Type B pancreatic cell (in vitro differentiated cells): ENCODE measurements around the gene GTF2H1. TPM values are rescaled to one million over a fixed set of nuclear protein-coding genes. Genes with fewer than 3 reads are reported as not detected.
"Not testable (repeated sequence)": the region's sequence is repeated elsewhere in the genome, so short reads cannot be mapped to it uniquely, and the experiment has no call there.

Experiments
- DNase-seq: peaks from one replicate; pipeline ENCODE4 v3.0.0; 2021; ENCODE audit warnings: mixed read lengths; ENCODE audit not compliant: unreplicated experiment; ENCODE audit errors: extremely low spot score
- H3K27ac Mint-ChIP-seq: 2 replicates; pipeline ENCODE4 v1.8.0; 2021; ENCODE audit warnings: mild to moderate bottlenecking, mixed read lengths
- H3K27me3 Mint-ChIP-seq: 2 replicates; pipeline ENCODE4 v1.8.0; 2021; ENCODE audit warnings: mixed read lengths
- H3K36me3 Mint-ChIP-seq: 2 replicates; pipeline ENCODE4 v1.8.0; 2021; ENCODE audit warnings: mixed read lengths
- H3K4me1 Mint-ChIP-seq: one replicate; pipeline ENCODE4 v1.8.0; 2021; ENCODE audit warnings: mixed read lengths; ENCODE audit not compliant: unreplicated experiment
- H3K4me3 Mint-ChIP-seq: 2 replicates; pipeline ENCODE4 v1.8.0; 2021; ENCODE audit warnings: mild to moderate bottlenecking, mixed read lengths
- H3K9me3 Mint-ChIP-seq: 2 replicates; pipeline ENCODE4 v1.8.0; 2021; ENCODE audit warnings: mixed read lengths
- CTCF ChIP-seq: fragments of 200-600 bp; sonication (generic); conservative IDR thresholded peaks from 2 replicates; pipeline ENCODE4 v1.5.0; 2021; ENCODE audit warnings: antibody characterized with exemption, mild to moderate bottlenecking
- total RNA-seq: library from RNA; stranded (reverse); gene quantifications from 2 replicates; pipeline ENCODE4 v1.2.1, GENCODE V29; 2021; ENCODE audit warnings: low replicate concordance

Gene GTF2H1
- total RNA-seq, 1 donor from 2014 or later: 41.6 TPM

DNA sequence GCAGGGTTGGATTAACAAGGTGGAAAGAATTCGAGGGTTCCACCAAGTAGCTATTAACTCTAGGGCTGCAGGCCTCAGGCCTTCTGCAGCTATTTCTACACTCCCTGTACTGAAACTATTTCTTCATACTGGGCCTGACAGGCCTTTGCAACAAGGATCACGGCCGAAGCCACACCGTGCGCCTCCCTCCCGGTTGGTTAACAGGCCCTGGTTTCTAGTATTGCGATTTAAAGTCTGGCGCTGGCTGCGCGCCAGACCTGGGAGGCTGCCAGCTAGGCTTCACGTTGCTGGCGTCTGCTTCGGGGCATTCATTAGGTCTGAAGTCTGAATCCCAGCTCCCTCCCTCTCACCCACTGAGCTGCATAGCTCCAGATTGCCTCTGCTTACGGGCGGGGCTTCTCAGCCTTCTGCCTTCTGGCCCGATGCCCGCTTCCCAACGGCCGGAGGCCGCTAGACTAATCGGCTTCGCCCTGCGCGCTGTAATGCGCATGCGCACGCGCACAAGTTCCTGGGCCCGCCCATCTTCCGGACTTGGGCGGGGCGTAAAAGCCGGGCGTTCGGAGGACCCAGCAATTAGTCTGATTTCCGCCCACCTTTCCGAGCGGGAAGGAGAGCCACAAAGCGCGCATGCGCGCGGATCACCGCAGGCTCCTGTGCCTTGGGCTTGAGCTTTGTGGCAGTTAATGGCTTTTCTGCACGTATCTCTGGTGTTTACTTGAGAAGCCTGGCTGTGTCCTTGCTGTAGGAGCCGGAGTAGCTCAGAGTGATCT lies 73.6 kb downstream of the GTF2H1 start:
- Mint-ChIP-seq H3K4me3 (peak overlapping the region; percentile 95), H3K36me3 (peaks cover 12% of the 10 kb centered on the region), H3K9me3 (no peaks in the 10 kb centered on the region), H3K27me3 (no peaks in the 10 kb centered on the region), H3K4me1 (peaks cover 21% of the 10 kb centered on the region), H3K27ac (peak overlapping the region; percentile 97)
- no peak for TF ChIP-seq CTCF
- DNase-seq: peak; percentile 99

DNA sequence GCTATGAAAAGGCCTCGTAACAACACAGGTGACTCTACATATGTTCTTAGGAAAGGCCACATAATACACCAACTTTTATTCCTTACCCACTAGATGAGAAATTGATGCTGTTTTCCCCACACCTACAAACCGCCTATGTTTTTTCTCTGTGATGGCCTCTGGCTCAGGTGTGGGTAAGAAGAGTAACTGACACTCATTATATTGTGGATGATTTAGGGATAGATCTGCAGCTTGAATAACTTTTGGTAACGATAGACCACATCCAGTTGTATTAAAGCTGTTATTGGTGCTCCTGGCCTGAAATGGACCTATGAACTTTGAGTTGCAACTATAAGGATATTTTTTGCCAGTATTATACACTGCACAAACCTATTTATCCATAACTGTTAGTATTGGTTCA lies 75.6 kb downstream of the GTF2H1 start:
- peaks cover 16% of the 10 kb centered on the region for H3K36me3 Mint-ChIP-seq
- peaks cover 21% of the 10 kb centered on the region for H3K4me1 Mint-ChIP-seq
- no peak for TF ChIP-seq CTCF
- H3K27ac Mint-ChIP-seq: no peak overlapping the region
- peak overlapping the region; percentile 26 for H3K4me3 Mint-ChIP-seq
- H3K27me3 Mint-ChIP-seq: no peaks in the 10 kb centered on the region
- H3K9me3 Mint-ChIP-seq: no peaks in the 10 kb centered on the region
- no peak for DNase-seq

DNA sequence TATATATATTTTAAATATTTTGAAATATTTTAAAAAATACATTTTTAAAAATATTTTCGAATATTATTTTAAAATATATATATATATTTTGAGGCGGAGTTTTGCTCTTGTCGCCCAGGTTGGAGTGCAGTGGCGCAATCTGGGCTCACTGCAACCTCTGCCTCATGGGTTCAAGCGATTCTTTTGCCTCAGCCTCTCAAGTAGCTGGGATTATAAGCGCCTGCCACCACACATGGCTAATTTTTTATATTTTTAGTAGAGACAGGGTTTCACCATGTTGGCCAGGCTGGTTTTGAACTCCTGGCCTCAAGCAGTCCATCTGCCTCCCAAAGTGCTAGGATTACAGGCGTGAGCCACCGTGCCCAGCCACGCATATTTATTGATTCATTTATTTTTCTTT lies 78.7 kb downstream of the GTF2H1 start:
- H3K27me3 Mint-ChIP-seq, H3K4me3 Mint-ChIP-seq, DNase-seq, H3K9me3 Mint-ChIP-seq, H3K4me1 Mint-ChIP-seq, H3K27ac Mint-ChIP-seq: not testable (repeated sequence)
- peaks cover 29% of the 10 kb centered on the region for H3K36me3 Mint-ChIP-seq

- Mint-ChIP-seq H3K9me3 (no peaks in the 10 kb centered on the region), H3K36me3 (peaks cover 31% of the 10 kb centered on the region), H3K4me3 (no peak overlapping the region), H3K27ac (no peak overlapping the region), H3K27me3 (no peaks in the 10 kb centered on the region), H3K4me1 (no peaks in the 10 kb centered on the region)
- peak; percentile 18 for DNase-seq
- no peak for TF ChIP-seq CTCF
These were observed 81.7 kb downstream of the GTF2H1 start for GRCh38 chr11:18404062-18404461.

GRCh38 chr11:18407400-18407799 lies 85.0 kb downstream of the GTF2H1 start:
- H3K9me3 Mint-ChIP-seq, DNase-seq, H3K27ac Mint-ChIP-seq, H3K4me3 Mint-ChIP-seq, H3K4me1 Mint-ChIP-seq, H3K27me3 Mint-ChIP-seq: not testable (repeated sequence)
- H3K36me3 Mint-ChIP-seq: peaks cover 24% of the 10 kb centered on the region

DNA sequence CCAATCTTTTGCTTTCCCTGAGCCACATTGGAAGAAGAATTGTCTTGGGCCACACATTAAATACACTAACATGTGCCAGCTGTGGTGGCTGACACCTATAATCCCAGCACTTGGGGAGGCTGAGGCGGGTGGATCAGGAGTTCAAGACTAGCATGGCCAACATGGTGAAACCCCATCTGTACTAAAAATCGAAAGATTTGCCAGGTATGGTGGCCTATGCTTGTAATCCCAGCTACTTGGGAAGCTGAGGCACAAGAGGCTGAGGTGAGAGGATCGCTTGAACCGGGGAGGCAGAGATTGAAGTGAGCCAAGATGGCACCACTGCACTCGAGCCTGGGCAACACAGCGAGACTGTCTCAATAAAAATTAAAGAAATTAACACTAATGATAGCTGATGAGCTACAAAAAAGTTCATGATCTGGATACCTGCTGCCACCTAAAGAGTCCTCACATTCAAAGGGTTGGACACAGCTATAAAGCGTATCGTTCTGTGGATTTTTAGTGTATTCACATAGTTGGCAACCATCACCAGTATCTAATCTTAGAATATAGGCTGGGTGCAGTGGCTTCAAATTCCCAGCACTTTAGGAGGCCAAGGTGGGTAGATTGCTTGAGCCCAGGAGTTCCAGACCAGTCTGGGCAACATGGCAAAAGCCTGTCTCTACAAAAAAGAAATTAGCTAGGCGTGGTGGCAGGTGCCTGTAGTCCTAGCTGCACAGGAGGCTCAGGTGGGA lies 86.4 kb downstream of the GTF2H1 start:
- Mint-ChIP-seq H3K9me3 (peaks cover 10% of the 10 kb centered on the region), H3K27me3 (peaks cover 3% of the 10 kb centered on the region), H3K4me3 (no peak overlapping the region), H3K36me3 (peaks cover 12% of the 10 kb centered on the region), H3K27ac (no peak overlapping the region), H3K4me1 (peaks cover 5% of the 10 kb centered on the region)
- TF ChIP-seq CTCF: no peak
- DNase-seq: no peak
